ENCODE results near the gene CA10. TPM values are rescaled to one million over a fixed set of nuclear protein-coding genes. Genes with fewer than 3 reads are reported as not detected.

CA10 gene
- total RNA-seq, 1 experiment from 2014 or later = not detected

DNA sequence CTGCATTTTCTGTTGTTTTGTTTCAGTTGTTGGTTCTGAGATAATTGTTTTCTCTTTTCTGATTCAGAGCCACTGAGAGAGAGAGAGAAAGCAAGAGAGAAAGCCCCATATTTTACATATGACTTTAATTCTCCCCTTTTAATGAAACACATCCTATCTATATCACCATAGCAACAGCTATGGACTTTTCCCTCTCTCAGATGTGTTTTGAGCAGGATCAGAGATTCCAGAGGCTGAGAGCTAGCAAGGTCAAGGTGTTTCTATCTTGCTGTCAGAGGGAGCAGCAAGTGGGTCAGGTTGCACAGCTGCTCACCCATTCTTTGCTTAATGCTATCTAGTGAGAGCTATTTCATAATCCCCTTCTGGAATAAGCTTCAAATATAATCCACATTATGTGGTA is 415.9 kb downstream of the CA10 start:
- H3K9me3 ChIP-seq (ENCODE audit: low read depth, low read length, poor library complexity, severe bottlenecking) = no peaks in the 10 kb centered on the region
- no peaks in the 10 kb centered on the region for H3K36me3 ChIP-seq (ENCODE audit: insufficient read depth, low read length, poor library complexity, severe bottlenecking)
- H3K27ac ChIP-seq (ENCODE audit: low read depth, low read length, poor library complexity, severe bottlenecking) = no peak overlapping the region
- ChIA-PET POLR2A (ENCODE audit: low non-redundant PET) (no interaction called here), CTCF (no interaction called here)
- no peak overlapping the region for H3K4me3 ChIP-seq (ENCODE audit: low read depth, low read length, poor library complexity, severe bottlenecking)
- H3K27me3 ChIP-seq (replicated peaks; ENCODE audit: insufficient read depth, low read depth, low read length, poor library complexity) = no peaks in the 10 kb centered on the region
- DNase-seq (ENCODE audit: low spot score) = no peak
- BruUV-seq (replicated peaks) = no TSS peak
- intact Hi-C loops (cut with micrococcal nuclease; ENCODE audit: unreplicated experiment) = no loop called here
- no peaks in the 10 kb centered on the region for H3K4me1 ChIP-seq (ENCODE audit: insufficient read depth, low read length, poor library complexity, severe bottlenecking)
- no peak for TF ChIP-seq EZH2 (IDR thresholded peaks at IDR 0.05; ENCODE audit: borderline replicate concordance, low read depth, low read length, poor library complexity, severe bottlenecking)
- TF ChIP-seq, protein P1, sequence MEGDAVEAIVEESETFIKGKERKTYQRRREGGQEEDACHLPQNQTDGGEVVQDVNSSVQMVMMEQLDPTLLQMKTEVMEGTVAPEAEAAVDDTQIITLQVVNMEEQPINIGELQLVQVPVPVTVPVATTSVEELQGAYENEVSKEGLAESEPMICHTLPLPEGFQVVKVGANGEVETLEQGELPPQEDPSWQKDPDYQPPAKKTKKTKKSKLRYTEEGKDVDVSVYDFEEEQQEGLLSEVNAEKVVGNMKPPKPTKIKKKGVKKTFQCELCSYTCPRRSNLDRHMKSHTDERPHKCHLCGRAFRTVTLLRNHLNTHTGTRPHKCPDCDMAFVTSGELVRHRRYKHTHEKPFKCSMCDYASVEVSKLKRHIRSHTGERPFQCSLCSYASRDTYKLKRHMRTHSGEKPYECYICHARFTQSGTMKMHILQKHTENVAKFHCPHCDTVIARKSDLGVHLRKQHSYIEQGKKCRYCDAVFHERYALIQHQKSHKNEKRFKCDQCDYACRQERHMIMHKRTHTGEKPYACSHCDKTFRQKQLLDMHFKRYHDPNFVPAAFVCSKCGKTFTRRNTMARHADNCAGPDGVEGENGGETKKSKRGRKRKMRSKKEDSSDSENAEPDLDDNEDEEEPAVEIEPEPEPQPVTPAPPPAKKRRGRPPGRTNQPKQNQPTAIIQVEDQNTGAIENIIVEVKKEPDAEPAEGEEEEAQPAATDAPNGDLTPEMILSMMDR (conservative IDR thresholded peaks at IDR 0.05; ENCODE audit: low read depth, low read length) = no peak

GRCh38 chr17:51741458-51741857 is 417.1 kb downstream of the CA10 start:
- Histone ChIP-seq H3K4me1 (ENCODE audit: insufficient read depth, low read length, poor library complexity, severe bottlenecking) (no peaks in the 10 kb centered on the region), H3K27me3 (replicated peaks; ENCODE audit: insufficient read depth, low read depth, low read length, poor library complexity) (no peaks in the 10 kb centered on the region), H3K36me3 (ENCODE audit: insufficient read depth, low read length, poor library complexity, severe bottlenecking) (no peaks in the 10 kb centered on the region), H3K4me3 (ENCODE audit: low read depth, low read length, poor library complexity, severe bottlenecking) (no peak overlapping the region), H3K9me3 (ENCODE audit: low read depth, low read length, poor library complexity, severe bottlenecking) (no peaks in the 10 kb centered on the region), H3K27ac (ENCODE audit: low read depth, low read length, poor library complexity, severe bottlenecking) (no peak overlapping the region)
- intact Hi-C loops (cut with micrococcal nuclease; ENCODE audit: unreplicated experiment) = no loop called here
- no peak for TF ChIP-seq EZH2 (IDR thresholded peaks at IDR 0.05; ENCODE audit: borderline replicate concordance, low read depth, low read length, poor library complexity, severe bottlenecking)
- TF ChIP-seq, protein P1 (conservative IDR thresholded peaks at IDR 0.05; ENCODE audit: low read depth, low read length) = no peak
- POLR2A ChIA-PET (ENCODE audit: low non-redundant PET) = no interaction called here
- CTCF ChIA-PET = no interaction called here
- DNase-seq (ENCODE audit: low spot score) = no peak
- BruUV-seq (replicated peaks) = no TSS peak

DNA sequence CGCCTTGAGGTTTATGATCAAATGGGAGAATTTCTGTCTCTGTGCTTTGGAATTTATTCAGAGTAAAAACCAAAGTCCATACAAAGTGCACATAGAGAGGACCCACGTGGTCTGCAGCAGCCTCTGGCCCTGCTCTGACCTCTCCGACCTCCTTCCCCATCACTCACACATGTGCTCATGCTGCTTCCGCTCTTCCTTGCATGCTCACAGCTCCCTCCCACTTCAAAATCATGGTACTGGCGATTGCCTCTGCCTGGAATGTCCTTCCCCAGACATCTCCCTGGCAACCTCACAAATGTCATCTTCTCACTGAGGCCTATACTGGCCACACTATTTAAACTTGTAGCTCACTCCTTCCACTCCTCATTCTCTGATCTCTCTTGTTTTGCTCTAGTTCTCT is 418.0 kb downstream of the CA10 start:
- no peak for DNase-seq (ENCODE audit: low spot score)
- no TSS peak for BruUV-seq (replicated peaks)
- Histone ChIP-seq H3K36me3 (ENCODE audit: insufficient read depth, low read length, poor library complexity, severe bottlenecking) (no peaks in the 10 kb centered on the region), H3K27me3 (replicated peaks; ENCODE audit: insufficient read depth, low read depth, low read length, poor library complexity) (no peaks in the 10 kb centered on the region), H3K4me3 (ENCODE audit: low read depth, low read length, poor library complexity, severe bottlenecking) (no peak overlapping the region), H3K9me3 (ENCODE audit: low read depth, low read length, poor library complexity, severe bottlenecking) (no peaks in the 10 kb centered on the region), H3K4me1 (ENCODE audit: insufficient read depth, low read length, poor library complexity, severe bottlenecking) (no peaks in the 10 kb centered on the region), H3K27ac (ENCODE audit: low read depth, low read length, poor library complexity, severe bottlenecking) (no peak overlapping the region)
- ChIA-PET POLR2A (ENCODE audit: low non-redundant PET) (no interaction called here), CTCF (no interaction called here)
- intact Hi-C loops (cut with micrococcal nuclease; ENCODE audit: unreplicated experiment) = no loop called here
- no peak for TF ChIP-seq EZH2 (IDR thresholded peaks at IDR 0.05; ENCODE audit: borderline replicate concordance, low read depth, low read length, poor library complexity, severe bottlenecking)
- TF ChIP-seq, protein P1 (conservative IDR thresholded peaks at IDR 0.05; ENCODE audit: low read depth, low read length) = no peak

Measured in A673 (cell line).